MM.1S (cell line): ENCODE data around the gene MYMX.

Source experiments
- DNase-seq: peaks from one replicate; pipeline ENCODE4 v3.0.0-alpha.2; 2015
- H2AFZ ChIP-seq: fragments of 300-600 bp; sonication (generic); 2 replicates; pipeline ENCODE4 v1.6.0; 2016; ENCODE audit warnings: antibody characterized with exemption, low read length
- H3F3A ChIP-seq: fragments of 300-600 bp; sonication (generic); 2 replicates; pipeline ENCODE4 v1.6.1; 2016; ENCODE audit warnings: mild to moderate bottlenecking, antibody characterized with exemption, low read length, moderate library complexity, mixed read lengths; ENCODE audit not compliant: insufficient read depth
- H3K27ac ChIP-seq: fragments of 300-600 bp; sonication (generic); 2 replicates; pipeline ENCODE4 v1.5.1; 2016; ENCODE audit warnings: mild to moderate bottlenecking, low read length
- H3K27me3 ChIP-seq: fragments of 300-600 bp; sonication (generic); replicated peaks from 2 replicates; pipeline ENCODE4 v1.6.0; 2016; ENCODE audit warnings: low read length; ENCODE audit not compliant: insufficient read depth
- H3K36me3 ChIP-seq: fragments of 300-600 bp; sonication (generic); replicated peaks from 2 replicates; pipeline ENCODE4 v1.6.1; 2016; ENCODE audit warnings: mild to moderate bottlenecking, low read length, mixed read lengths; ENCODE audit not compliant: insufficient read depth
- H3K4me1 ChIP-seq: fragments of 300-600 bp; sonication (generic); 2 replicates; pipeline ENCODE4 v1.6.1; 2016; ENCODE audit warnings: low read length, mixed read lengths
- H3K4me2 ChIP-seq: fragments of 300-600 bp; sonication (generic); 2 replicates; pipeline ENCODE4 v1.6.0; 2016; ENCODE audit warnings: low read depth, low read length
- H3K4me3 ChIP-seq: fragments of 300-600 bp; sonication (generic); 2 replicates; pipeline ENCODE4 v1.5.1; 2016; ENCODE audit warnings: low read length, mixed read lengths
- H3K79me2 ChIP-seq: fragments of 300-600 bp; sonication (generic); 2 replicates; pipeline ENCODE4 v1.6.1; 2016; ENCODE audit warnings: mixed run types, low read length, mixed read lengths
- H3K9ac ChIP-seq: fragments of 300-600 bp; sonication (generic); 2 replicates; pipeline ENCODE4 v1.6.1; 2016; ENCODE audit warnings: low read length, mixed read lengths
- H3K9me2 ChIP-seq: fragments of 300-600 bp; sonication (generic); replicated peaks from 2 replicates; pipeline ENCODE4 v1.6.1; 2016; ENCODE audit warnings: mild to moderate bottlenecking, low read length, mixed read lengths; ENCODE audit not compliant: insufficient read depth
- H3K9me3 ChIP-seq: fragments of 300-600 bp; sonication (generic); replicated peaks from 2 replicates; pipeline ENCODE4 v1.6.1; 2016; ENCODE audit warnings: mild to moderate bottlenecking, low read length, mixed read lengths; ENCODE audit not compliant: insufficient read depth
- H4K20me1 ChIP-seq: fragments of 300-600 bp; sonication (generic); 2 replicates; pipeline ENCODE4 v1.6.1; 2016; ENCODE audit warnings: mild to moderate bottlenecking, low read length, moderate library complexity, mixed read lengths; ENCODE audit not compliant: insufficient read depth
- CTCF ChIP-seq: fragments of 300-600 bp; sonication (generic); IDR thresholded peaks from 2 replicates; pipeline ENCODE4 v1.5.1; 2016; ENCODE audit warnings: antibody characterized with exemption, low read length, mixed read lengths
- EZH2 ChIP-seq: fragments of 300-600 bp; sonication (generic); optimal IDR thresholded peaks from 2 replicates; pipeline ENCODE3; 2017; ENCODE audit warnings: low read depth, mild to moderate bottlenecking, antibody characterized with exemption, low read length, mixed read lengths
- EZH2phosphoT487 ChIP-seq: fragments of 300-600 bp; sonication (generic); IDR thresholded peaks from 2 replicates; pipeline ENCODE4 v1.6.1; 2018; ENCODE audit warnings: antibody characterized with exemption, low read length

The MYMX gene

GRCh38 chr6:44199883-44200282 lies 16.8 kb upstream of the MYMX start:
- H3K4me3 ChIP-seq: no peak overlapping the region
- no peak overlapping the region for H2AFZ ChIP-seq
- no peaks in the 10 kb centered on the region for H3K9me2 ChIP-seq
- no peaks in the 10 kb centered on the region for H3K27me3 ChIP-seq
- H3K27ac ChIP-seq: no peak overlapping the region
- H3K36me3 ChIP-seq: no peaks in the 10 kb centered on the region
- no peak overlapping the region for H3K4me2 ChIP-seq
- no peak for DNase-seq
- no peaks in the 10 kb centered on the region for H3F3A ChIP-seq
- TF ChIP-seq EZH2phosphoT487 (no peak), EZH2 (no peak), CTCF (no peak)
- no peaks in the 10 kb centered on the region for H3K79me2 ChIP-seq
- H3K9ac ChIP-seq: no peak overlapping the region
- H3K4me1 ChIP-seq: no peaks in the 10 kb centered on the region
- no peaks in the 10 kb centered on the region for H4K20me1 ChIP-seq
- no peaks in the 10 kb centered on the region for H3K9me3 ChIP-seq

GRCh38 chr6:44201200-44201599 lies 15.5 kb upstream of the MYMX start:
- Histone ChIP-seq H3F3A (no peaks in the 10 kb centered on the region), H3K9me3 (no peaks in the 10 kb centered on the region), H3K4me1 (no peaks in the 10 kb centered on the region), H3K27ac (no peak overlapping the region), H2AFZ (no peak overlapping the region), H3K79me2 (no peaks in the 10 kb centered on the region), H3K27me3 (no peaks in the 10 kb centered on the region), H3K4me2 (no peak overlapping the region), H3K36me3 (no peaks in the 10 kb centered on the region), H4K20me1 (no peaks in the 10 kb centered on the region), H3K9ac (no peak overlapping the region), H3K9me2 (no peaks in the 10 kb centered on the region), H3K4me3 (no peak overlapping the region)
- TF ChIP-seq EZH2phosphoT487 (no peak), CTCF (no peak), EZH2 (no peak)
- no peak for DNase-seq

DNA sequence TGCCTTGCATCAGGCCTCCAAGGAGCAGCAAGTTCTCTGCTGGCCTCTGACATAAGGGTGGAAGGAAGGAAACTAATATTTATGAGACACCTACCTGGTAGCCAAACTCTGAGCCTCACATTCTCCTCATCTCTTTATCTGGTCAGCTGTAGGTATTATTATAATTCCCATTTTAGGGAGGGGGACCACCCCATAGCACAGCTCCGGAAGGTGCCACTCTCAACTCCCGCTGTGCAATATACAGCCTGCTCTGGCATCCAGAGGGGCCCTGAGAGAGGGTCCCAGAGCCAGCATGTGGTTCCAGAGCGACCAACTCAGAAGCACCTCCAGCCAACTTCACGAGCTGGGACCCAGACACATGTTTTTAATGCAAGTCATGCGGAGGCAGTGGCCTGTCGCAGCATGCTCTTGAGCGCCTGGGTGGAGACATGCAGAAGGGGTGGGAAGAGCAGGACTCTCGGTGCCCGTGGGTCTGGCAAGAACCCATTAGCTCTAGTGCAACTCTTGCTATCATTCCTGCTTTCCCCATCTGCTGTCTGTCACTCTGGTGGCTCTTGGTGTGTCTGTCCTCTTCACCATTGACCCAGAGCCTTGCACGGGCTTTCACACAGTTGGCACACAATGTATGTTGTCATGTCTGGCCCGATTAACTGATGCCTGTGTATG lies 15.0 kb upstream of the MYMX start:
- H4K20me1 ChIP-seq: no peaks in the 10 kb centered on the region
- H3K4me1 ChIP-seq: no peaks in the 10 kb centered on the region
- H3K27ac ChIP-seq: no peak overlapping the region
- no peak for DNase-seq
- no peaks in the 10 kb centered on the region for H3K79me2 ChIP-seq
- no peaks in the 10 kb centered on the region for H3K9me2 ChIP-seq
- H3K4me2 ChIP-seq: no peak overlapping the region
- H3K4me3 ChIP-seq: no peak overlapping the region
- H3K9me3 ChIP-seq: no peaks in the 10 kb centered on the region
- no peaks in the 10 kb centered on the region for H3F3A ChIP-seq
- H3K36me3 ChIP-seq: no peaks in the 10 kb centered on the region
- H3K27me3 ChIP-seq: no peaks in the 10 kb centered on the region
- no peak overlapping the region for H3K9ac ChIP-seq
- TF ChIP-seq EZH2 (no peak), CTCF (no peak), EZH2phosphoT487 (no peak)
- no peak overlapping the region for H2AFZ ChIP-seq
